Right atrium auricular region (tissue), 2 donors: ENCODE data around the gene HPSE2. TPM values are rescaled to one million over a fixed set of nuclear protein-coding genes. Genes with fewer than 3 reads are reported as not detected.

ENCODE experiments used
- DNase-seq: peaks from one replicate; pipeline ENCODE4 v3.0.0-alpha.2; 2019; ENCODE audit warnings: low spot score
- H3K27ac ChIP-seq, 2 donors: fragments of 200-600 bp; sonication (generic); 1 replicate in 1 of 2; 2 replicates in 1 of 2; pipeline ENCODE4 v1.5.1; 2016 to 2019
- H3K27me3 ChIP-seq, 2 donors: fragments of 200-600 bp; sonication (generic); one replicate each; pipeline versions ENCODE4 v1.5.1 to v1.6.0; 2017 to 2019
- H3K36me3 ChIP-seq: fragments of 200-600 bp; sonication (generic); one replicate; pipeline ENCODE4 v1.5.1; 2016
- H3K4me1 ChIP-seq, 2 donors: fragments of 200-600 bp; sonication (generic); one replicate each; pipeline versions ENCODE4 v1.5.1 to v1.6.0; 2017 to 2019
- H3K4me3 ChIP-seq, 2 donors: fragments of 200-600 bp; sonication (generic); 1 replicate in 1 of 2; 2 replicates in 1 of 2; pipeline ENCODE4 v1.5.1; 2017 to 2019; ENCODE audit warnings: mild to moderate bottlenecking in 1 of 2, moderate library complexity in 1 of 2
- H3K9me3 ChIP-seq, 2 donors: fragments of 200-600 bp; sonication (generic); one replicate each; pipeline ENCODE4 v1.5.1; 2019
- CTCF ChIP-seq, 2 donors: fragments of 200-600 bp; sonication (generic); IDR thresholded peaks; one replicate each; pipeline ENCODE4 v1.5.1; 2019; ENCODE audit warnings: antibody characterized with exemption in 2 of 2
- total RNA-seq, 2 donors: library from RNA; depleted of rRNA; stranded (reverse); fragments of >200 nt; gene quantifications; one replicate each; pipeline ENCODE4 v1.1.0, GENCODE V29; 2016

The HPSE2 gene
- total RNA-seq, result not detected

GRCh38 chr10:99235658-99236626, at the start of gene HPSE2:
Gene HPSE2, minus strand, starts transcription at chr10:99235852.
- peak within 1 kb of the TSS in 1 of 2 donors; percentile 49 for H3K4me3 ChIP-seq
- H3K9me3 ChIP-seq, result no peaks in the 10 kb centered on the region
- H3K27ac ChIP-seq, result no peak within 1 kb of the TSS
- no peak for DNase-seq
- TF ChIP-seq CTCF (IDR thresholded peaks at IDR 0.05), result no peak
- peaks cover 12 to 26% of the 10 kb centered on the region in 2 donors for H3K27me3 ChIP-seq
- H3K36me3 ChIP-seq, result no peaks in the 10 kb centered on the region
- peaks cover 0 to 42% of the 10 kb centered on the region in 2 donors for H3K4me1 ChIP-seq

GRCh38 chr10:99280472-99280871, 44.8 kb upstream of the HPSE2 start:
- Histone ChIP-seq H3K27me3 (no peaks in the 10 kb centered on the region), H3K36me3 (no peaks in the 10 kb centered on the region), H3K4me1 (no peaks in the 10 kb centered on the region), H3K9me3 (peaks cover 0 to 18% of the 10 kb centered on the region in 2 donors), H3K27ac (no peak overlapping the region), H3K4me3 (no peak overlapping the region)
- TF ChIP-seq CTCF (IDR thresholded peaks at IDR 0.05), result no peak
- no peak for DNase-seq

- TF ChIP-seq CTCF (IDR thresholded peaks at IDR 0.05), result no peak
- Histone ChIP-seq H3K4me1 (no peaks in the 10 kb centered on the region), H3K27ac (no peak overlapping the region)
These were observed 44.0 kb upstream of the HPSE2 start for GRCh38 chr10:99279626-99280111.

GRCh38 chr10:99276848-99277486, 41.3 kb upstream of the HPSE2 start:
- no peak overlapping the region for H3K4me3 ChIP-seq
- H3K36me3 ChIP-seq, result no peaks in the 10 kb centered on the region
- peaks cover 0 to 14% of the 10 kb centered on the region in 2 donors for H3K9me3 ChIP-seq
- H3K27ac ChIP-seq, result no peak overlapping the region
- peak in 1 of 2 donors; percentile 10 for TF ChIP-seq CTCF (IDR thresholded peaks at IDR 0.05)
- H3K27me3 ChIP-seq, result no peaks in the 10 kb centered on the region
- no peak for DNase-seq
- H3K4me1 ChIP-seq, result no peaks in the 10 kb centered on the region

More at GRCh38 chr10:99279626-99280111, 44.0 kb upstream of the HPSE2 start:
- DNase-seq, result no peak
- peaks cover 0 to 18% of the 10 kb centered on the region in 2 donors for H3K9me3 ChIP-seq
- H3K4me3 ChIP-seq, result no peak overlapping the region
- H3K27me3 ChIP-seq, result no peaks in the 10 kb centered on the region
- H3K36me3 ChIP-seq, result no peaks in the 10 kb centered on the region

GRCh38 chr10:99266383-99266782, 30.7 kb upstream of the HPSE2 start:
- H3K4me1 ChIP-seq, result no peaks in the 10 kb centered on the region
- no peaks in the 10 kb centered on the region for H3K36me3 ChIP-seq
- no peak for DNase-seq
- H3K27ac ChIP-seq, result no peak overlapping the region
- no peak overlapping the region for H3K4me3 ChIP-seq
- no peaks in the 10 kb centered on the region for H3K9me3 ChIP-seq
- no peak for TF ChIP-seq CTCF (IDR thresholded peaks at IDR 0.05)
- H3K27me3 ChIP-seq, result no peaks in the 10 kb centered on the region
